Uterus (tissue), 4 donors: ENCODE results near the gene KLF15. TPM values are rescaled to one million over a fixed set of nuclear protein-coding genes. Genes with fewer than 3 reads are reported as not detected.

Experiments
- DNase-seq, 2 donors: peaks; one replicate each; pipeline ENCODE4 v3.0.0-alpha.2; 2019 to 2020
- H3K27ac ChIP-seq, 2 donors: fragments of 200-600 bp; sonication (generic); 1 replicate in 1 of 2; 2 replicates in 1 of 2; pipeline ENCODE4 v1.5.1; 2016 to 2018
- H3K27me3 ChIP-seq, 2 donors: fragments of 200-600 bp; sonication (generic); one replicate each; pipeline ENCODE4 v1.5.1; 2018 to 2019; ENCODE audit warnings: control low read depth in 1 of 2
- H3K36me3 ChIP-seq, 2 donors: fragments of 200-600 bp; sonication (generic); one replicate each; pipeline ENCODE4 v1.5.1; 2019; ENCODE audit warnings: control low read depth in 1 of 2
- H3K4me1 ChIP-seq, 2 donors: fragments of 200-600 bp; sonication (generic); one replicate each; pipeline ENCODE4 v1.5.1; 2018 to 2019; ENCODE audit warnings: control low read depth in 1 of 2
- H3K4me3 ChIP-seq, 2 donors: fragments of 200-600 bp; sonication (generic); 1 replicate in 1 of 2; 2 replicates in 1 of 2; pipeline ENCODE4 v1.5.1; 2018 to 2019; ENCODE audit warnings: mild to moderate bottlenecking in 1 of 2
- H3K9me3 ChIP-seq, 2 donors: fragments of 200-600 bp; sonication (generic); one replicate each; pipeline ENCODE4 v1.5.1; 2019; ENCODE audit warnings: control low read depth in 1 of 2
- CTCF ChIP-seq, 4 experiments: fragments of 200-600 bp in 2 of 4; fragments of 450-650 bp in 2 of 4; sonication (generic) in 2 of 4; IDR thresholded peaks; one replicate each; pipeline ENCODE4 v1.5.1; 2016 to 2019; ENCODE audit warnings: antibody characterized with exemption in 4 of 4, mild to moderate bottlenecking in 2 of 4, moderate library complexity in 1 of 4
- POLR2A ChIP-seq, 2 donors: fragments of 450-650 bp; IDR thresholded peaks; one replicate each; pipeline ENCODE4 v1.6.1; 2016; ENCODE audit warnings: antibody characterized with exemption in 2 of 2, mild to moderate bottlenecking in 1 of 2, moderate library complexity in 1 of 2
- intact Hi-C: fragments of 100-400 bp; cut with DNase I; formaldehyde crosslinking; loops from one replicate; pipeline ENCODE4 v1.15.1; 2023; ENCODE audit warnings: low total_unique reads
- total RNA-seq, 4 donors: library from RNA; depleted of rRNA in 3 of 4; stranded (reverse); fragments of >200 nt in 3 of 4; gene quantifications; one replicate each; pipeline versions ENCODE4 v1.1.0 to v1.2.4, GENCODE V29; 2014 to 2023
- donor health status: DM: yes; HTN: yes; CAD: no.

Gene KLF15
- total RNA-seq, 4 donors from 2014 or later = 1.9 to 23.4 (median 18.2) TPM

DNA sequence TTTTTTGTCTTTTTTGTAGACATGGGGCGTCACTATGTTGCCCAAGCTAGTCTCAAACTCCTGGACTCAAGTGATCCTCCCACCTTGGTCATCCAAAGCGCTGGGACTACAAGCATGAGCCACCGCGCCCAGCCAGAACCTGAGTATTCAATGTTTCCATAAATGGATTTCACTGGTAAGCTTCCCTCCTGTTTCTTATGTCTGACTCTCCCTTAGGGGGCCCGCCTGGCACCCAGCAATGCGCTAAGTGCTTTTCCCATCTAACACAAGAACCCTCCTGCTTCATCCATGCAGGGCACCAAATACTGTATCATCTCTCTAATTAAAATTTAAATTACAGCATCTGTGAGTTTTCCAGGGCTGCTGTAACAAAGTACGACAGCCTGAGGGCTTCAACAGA lies 44.9 kb downstream of the KLF15 start:
- Histone ChIP-seq H3K4me3 (no peak overlapping the region), H3K9me3 (no peaks in the 10 kb centered on the region), H3K27me3 (no peaks in the 10 kb centered on the region), H3K36me3 (no peaks in the 10 kb centered on the region), H3K4me1 (no peaks in the 10 kb centered on the region), H3K27ac (no peak overlapping the region)
- no peak for DNase-seq
- intact Hi-C loops = no loop called here
- TF ChIP-seq CTCF (IDR thresholded peaks at IDR 0.05) = no peak

GRCh38 chr3:126311338-126311978 lies 45.8 kb downstream of the KLF15 start:
- Histone ChIP-seq H3K4me3 (no peak overlapping the region), H3K4me1 (no peaks in the 10 kb centered on the region), H3K9me3 (no peaks in the 10 kb centered on the region), H3K36me3 (no peaks in the 10 kb centered on the region), H3K27ac (no peak overlapping the region), H3K27me3 (no peaks in the 10 kb centered on the region)
- intact Hi-C loops = no loop called here
- DNase-seq = no peak
- TF ChIP-seq POLR2A (IDR thresholded peaks at IDR 0.05) (no peak), CTCF (IDR thresholded peaks at IDR 0.05) (no peak)

GRCh38 chr3:126310816-126311215 lies 46.4 kb downstream of the KLF15 start:
- H3K4me1 ChIP-seq = no peaks in the 10 kb centered on the region
- no peak overlapping the region for H3K27ac ChIP-seq
- no peaks in the 10 kb centered on the region for H3K36me3 ChIP-seq
- TF ChIP-seq CTCF (IDR thresholded peaks at IDR 0.05) = no peak
- DNase-seq = no peak
- no peaks in the 10 kb centered on the region for H3K27me3 ChIP-seq
- H3K9me3 ChIP-seq = no peaks in the 10 kb centered on the region
- H3K4me3 ChIP-seq = no peak overlapping the region
- intact Hi-C loops = no loop called here

DNA sequence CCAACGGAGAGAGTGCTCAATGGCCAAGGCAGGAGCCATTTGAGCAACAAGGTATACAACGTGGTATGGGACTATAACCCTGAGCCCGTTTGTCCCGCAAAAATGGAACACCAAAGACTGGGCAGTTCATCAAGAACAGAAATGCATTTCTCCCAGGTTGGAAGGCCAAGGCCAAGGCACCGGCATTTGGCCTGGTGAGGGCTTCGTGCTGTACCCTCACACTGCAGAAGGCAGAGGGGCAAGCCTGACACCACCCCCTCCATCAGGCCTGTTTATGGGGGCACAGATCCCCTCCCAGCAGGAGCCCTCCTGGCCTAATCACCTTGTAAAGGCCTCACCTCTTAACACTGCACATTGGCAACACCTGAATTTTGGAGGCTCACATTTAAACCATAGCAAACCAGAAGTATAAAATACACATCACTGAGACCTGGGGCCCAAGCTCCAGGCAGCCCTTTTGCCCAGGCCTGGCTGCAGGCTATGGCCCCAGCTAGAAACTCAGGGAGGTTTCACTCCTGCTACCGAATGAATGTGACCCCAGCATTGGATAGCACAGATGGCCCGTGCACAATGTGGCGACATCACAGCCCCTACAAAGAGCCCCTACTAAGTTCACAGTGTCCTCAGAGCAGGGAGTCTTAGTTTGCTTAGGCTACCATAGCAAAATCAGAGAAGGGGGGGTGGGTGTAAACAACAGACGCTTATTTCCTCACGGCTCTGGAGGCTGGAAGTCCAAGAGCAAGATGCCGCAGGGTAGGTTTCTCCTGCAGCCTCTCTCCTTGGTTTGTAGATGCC lies 47.1 kb downstream of the KLF15 start:
- Histone ChIP-seq H3K36me3 (no peaks in the 10 kb centered on the region), H3K4me1 (no peaks in the 10 kb centered on the region), H3K9me3 (no peaks in the 10 kb centered on the region), H3K27ac (no peak overlapping the region), H3K4me3 (no peak overlapping the region), H3K27me3 (no peaks in the 10 kb centered on the region)
- intact Hi-C loops = no loop called here
- DNase-seq = no peak
- TF ChIP-seq POLR2A (IDR thresholded peaks at IDR 0.05) (no peak), CTCF (IDR thresholded peaks at IDR 0.05) (no peak)

DNA sequence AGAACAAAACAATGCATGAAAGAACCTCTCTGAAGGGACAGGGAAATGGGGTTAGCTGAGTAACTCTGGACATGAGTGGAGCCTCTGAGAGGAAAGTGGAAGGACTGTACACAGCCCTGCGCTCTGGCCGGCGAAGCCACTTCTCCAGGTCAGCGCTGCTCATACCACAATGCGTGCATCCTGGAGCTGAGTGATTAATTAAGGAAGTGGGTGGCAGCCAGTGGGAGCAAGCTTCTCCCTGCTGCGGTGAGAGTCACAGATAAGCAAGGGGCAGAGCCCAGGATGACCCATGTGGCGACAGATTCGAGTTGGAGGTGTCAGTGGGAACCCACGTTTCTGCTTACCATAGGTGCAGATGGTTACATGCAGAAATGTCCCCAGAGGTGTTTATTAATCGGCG lies 48.0 kb downstream of the KLF15 start:
- intact Hi-C loops = no loop called here
- Histone ChIP-seq H3K27me3 (no peaks in the 10 kb centered on the region), H3K4me3 (no peak overlapping the region), H3K36me3 (no peaks in the 10 kb centered on the region), H3K9me3 (no peaks in the 10 kb centered on the region), H3K4me1 (no peaks in the 10 kb centered on the region), H3K27ac (no peak overlapping the region)
- no peak for DNase-seq
- no peak for TF ChIP-seq POLR2A (IDR thresholded peaks at IDR 0.05)
- no peak for TF ChIP-seq CTCF (IDR thresholded peaks at IDR 0.05)
